ENCODE data around the gene ITGA3. TPM values are rescaled to one million over a fixed set of nuclear protein-coding genes. Genes with fewer than 3 reads are reported as not detected.

The ITGA3 gene
- total RNA-seq, 6 donors from 2014 or later = 193 to 469 (median 350) TPM

DNA sequence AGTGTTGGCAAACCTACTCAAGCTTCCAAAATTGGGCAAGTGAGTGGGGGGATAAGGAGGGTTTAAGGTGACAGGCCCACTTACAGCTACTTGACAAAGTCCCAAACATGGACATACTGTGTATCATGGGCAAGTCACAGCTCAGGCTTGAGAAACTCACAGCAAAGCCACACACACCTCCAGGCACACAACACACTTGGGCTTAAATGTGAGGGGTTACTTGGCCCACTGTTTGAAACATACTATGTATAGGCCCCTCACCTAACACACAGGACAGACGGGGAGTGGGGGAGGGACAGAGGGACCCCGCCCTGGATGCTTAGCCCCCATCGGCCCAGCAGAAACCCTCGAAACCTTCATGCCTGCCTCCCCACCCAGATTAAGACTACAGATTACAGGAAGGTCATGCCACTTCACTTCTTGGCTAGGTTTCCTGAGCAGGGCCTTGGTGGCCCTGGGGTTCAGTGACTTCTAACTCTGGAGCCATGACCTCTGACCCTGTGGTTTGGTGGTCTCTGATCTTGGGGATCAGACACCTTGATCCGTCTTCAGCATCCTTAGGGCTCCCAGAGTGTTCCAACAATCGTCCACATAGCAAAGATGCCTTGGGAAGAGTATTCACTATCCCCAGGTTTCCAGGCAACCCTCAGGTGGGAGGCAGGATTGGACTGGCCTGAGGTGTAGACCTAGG, 76.3 kb downstream of the ITGA3 start:
- Histone ChIP-seq H3K9me3 (no peaks in the 10 kb centered on the region), H3K36me3 (peaks cover 2 to 33% (median 30%) of the 10 kb centered on the region in 4 donors), H3K27me3 (peaks cover 0 to 17% (median 11%) of the 10 kb centered on the region in 4 donors), H3K4me3 (no peak overlapping the region), H3K27ac (peak overlapping the region in 1 of 4 donors; percentile 40), H3K4me1 (peaks cover 26 to 55% (median 44%) of the 10 kb centered on the region in 4 donors)
- no peak for DNase-seq
- TF ChIP-seq POLR2A (IDR thresholded peaks at IDR 0.05) (no peak), EP300 (IDR thresholded peaks at IDR 0.05) (no peak), POLR2AphosphoS5 (IDR thresholded peaks at IDR 0.05) (no peak)
- TF ChIP-seq, protein P1, sequence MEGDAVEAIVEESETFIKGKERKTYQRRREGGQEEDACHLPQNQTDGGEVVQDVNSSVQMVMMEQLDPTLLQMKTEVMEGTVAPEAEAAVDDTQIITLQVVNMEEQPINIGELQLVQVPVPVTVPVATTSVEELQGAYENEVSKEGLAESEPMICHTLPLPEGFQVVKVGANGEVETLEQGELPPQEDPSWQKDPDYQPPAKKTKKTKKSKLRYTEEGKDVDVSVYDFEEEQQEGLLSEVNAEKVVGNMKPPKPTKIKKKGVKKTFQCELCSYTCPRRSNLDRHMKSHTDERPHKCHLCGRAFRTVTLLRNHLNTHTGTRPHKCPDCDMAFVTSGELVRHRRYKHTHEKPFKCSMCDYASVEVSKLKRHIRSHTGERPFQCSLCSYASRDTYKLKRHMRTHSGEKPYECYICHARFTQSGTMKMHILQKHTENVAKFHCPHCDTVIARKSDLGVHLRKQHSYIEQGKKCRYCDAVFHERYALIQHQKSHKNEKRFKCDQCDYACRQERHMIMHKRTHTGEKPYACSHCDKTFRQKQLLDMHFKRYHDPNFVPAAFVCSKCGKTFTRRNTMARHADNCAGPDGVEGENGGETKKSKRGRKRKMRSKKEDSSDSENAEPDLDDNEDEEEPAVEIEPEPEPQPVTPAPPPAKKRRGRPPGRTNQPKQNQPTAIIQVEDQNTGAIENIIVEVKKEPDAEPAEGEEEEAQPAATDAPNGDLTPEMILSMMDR (IDR thresholded peaks at IDR 0.05) = no peak
- ATAC-seq (ENCODE audit: low FRiP score in 2 of 2) = no peak
- WGBS, 2 donors = 80 to 83% methylated on average over 2 to 6 of the region's 6 CpGs

DNA sequence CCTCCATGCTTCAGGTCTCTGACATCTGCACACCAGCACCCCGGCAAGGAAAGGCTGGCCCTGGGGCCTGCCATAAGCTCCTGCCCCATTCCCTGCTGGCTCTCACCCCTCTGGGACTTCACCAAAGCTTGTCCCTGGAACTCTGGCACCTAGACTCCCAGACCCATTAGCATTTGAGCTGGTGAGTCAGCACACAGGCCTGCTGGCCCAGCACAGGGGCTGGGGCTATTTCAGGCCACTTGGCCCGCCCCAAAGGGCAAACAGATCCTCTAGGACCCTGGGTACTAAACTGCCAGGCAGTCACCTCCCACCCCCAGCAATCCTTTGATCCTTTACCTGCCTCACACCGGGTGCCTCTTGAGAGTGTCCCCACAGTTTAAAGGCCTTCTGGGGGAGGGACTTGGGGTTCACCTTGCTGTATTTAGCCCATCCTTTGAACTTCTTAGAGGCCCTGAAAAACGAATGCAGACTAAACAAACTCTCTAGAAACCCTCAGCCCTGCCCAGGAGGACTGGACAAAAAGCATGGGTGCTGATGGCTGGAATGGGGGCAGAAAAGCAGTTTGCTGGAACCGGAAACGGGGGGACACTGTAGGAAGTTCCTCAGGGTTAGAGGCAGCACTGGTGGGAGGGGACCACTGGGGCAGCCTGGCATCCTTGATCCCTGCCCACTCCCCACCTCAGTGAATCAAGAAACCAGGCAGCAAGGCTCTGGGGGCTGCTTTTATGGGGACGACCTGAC, 77.3 kb downstream of the ITGA3 start:
- peaks cover 0 to 17% (median 11%) of the 10 kb centered on the region in 4 donors for H3K27me3 ChIP-seq
- H3K9me3 ChIP-seq = no peaks in the 10 kb centered on the region
- peak overlapping the region in 1 of 4 donors; percentile 49 for H3K27ac ChIP-seq
- WGBS, 2 donors = 59 to 74% methylated on average over 5 to 7 of the region's 7 CpGs
- H3K36me3 ChIP-seq = peaks cover 2 to 43% (median 39%) of the 10 kb centered on the region in 4 donors
- H3K4me1 ChIP-seq = peaks cover 20 to 46% (median 35%) of the 10 kb centered on the region in 4 donors
- TF ChIP-seq, protein P1 (IDR thresholded peaks at IDR 0.05) = no peak
- no peak for TF ChIP-seq POLR2A (IDR thresholded peaks at IDR 0.05)
- TF ChIP-seq POLR2AphosphoS5 (IDR thresholded peaks at IDR 0.05) = no peak
- no peak for TF ChIP-seq EP300 (IDR thresholded peaks at IDR 0.05)
- H3K4me3 ChIP-seq = no peak overlapping the region
- ATAC-seq (ENCODE audit: low FRiP score in 2 of 2) (peak; percentile 1 to 28), DNase-seq (peak in 1 of 2 donors; percentile 46)

DNA sequence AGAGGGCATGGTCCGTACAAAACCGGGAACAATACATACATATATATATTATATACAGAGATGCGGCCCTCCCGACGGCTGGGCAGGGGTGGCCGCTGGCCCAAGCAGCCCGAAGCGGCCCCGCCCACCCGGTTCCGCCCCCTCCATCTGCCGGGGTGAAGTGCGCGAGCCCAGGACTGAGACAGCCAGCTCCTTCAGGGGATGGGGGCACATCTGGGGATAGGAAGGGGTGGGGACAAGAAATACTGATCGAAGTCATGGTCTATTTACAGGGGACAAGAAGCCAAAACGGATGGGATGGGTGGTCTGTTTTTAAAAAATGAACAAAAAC, 77.8 kb downstream of the ITGA3 start:
- 46 to 55% methylated on average over 12 to 16 of the region's 16 CpGs for WGBS, 2 donors
- H3K9me3 ChIP-seq = no peaks in the 10 kb centered on the region
- H3K4me3 ChIP-seq = no peak overlapping the region
- H3K27me3 ChIP-seq = peaks cover 0 to 17% (median 10%) of the 10 kb centered on the region in 4 donors
- ATAC-seq (ENCODE audit: low FRiP score in 2 of 2) (no peak), DNase-seq (no peak)
- peaks cover 15 to 41% (median 31%) of the 10 kb centered on the region in 4 donors for H3K4me1 ChIP-seq
- peak overlapping the region in 1 of 4 donors; percentile 49 for H3K27ac ChIP-seq
- peaks cover 3 to 48% (median 45%) of the 10 kb centered on the region in 4 donors for H3K36me3 ChIP-seq
- no peak for TF ChIP-seq POLR2A (IDR thresholded peaks at IDR 0.05)
- TF ChIP-seq, protein P1 (IDR thresholded peaks at IDR 0.05) = no peak
- TF ChIP-seq POLR2AphosphoS5 (IDR thresholded peaks at IDR 0.05) = no peak
- no peak for TF ChIP-seq EP300 (IDR thresholded peaks at IDR 0.05)

DNA sequence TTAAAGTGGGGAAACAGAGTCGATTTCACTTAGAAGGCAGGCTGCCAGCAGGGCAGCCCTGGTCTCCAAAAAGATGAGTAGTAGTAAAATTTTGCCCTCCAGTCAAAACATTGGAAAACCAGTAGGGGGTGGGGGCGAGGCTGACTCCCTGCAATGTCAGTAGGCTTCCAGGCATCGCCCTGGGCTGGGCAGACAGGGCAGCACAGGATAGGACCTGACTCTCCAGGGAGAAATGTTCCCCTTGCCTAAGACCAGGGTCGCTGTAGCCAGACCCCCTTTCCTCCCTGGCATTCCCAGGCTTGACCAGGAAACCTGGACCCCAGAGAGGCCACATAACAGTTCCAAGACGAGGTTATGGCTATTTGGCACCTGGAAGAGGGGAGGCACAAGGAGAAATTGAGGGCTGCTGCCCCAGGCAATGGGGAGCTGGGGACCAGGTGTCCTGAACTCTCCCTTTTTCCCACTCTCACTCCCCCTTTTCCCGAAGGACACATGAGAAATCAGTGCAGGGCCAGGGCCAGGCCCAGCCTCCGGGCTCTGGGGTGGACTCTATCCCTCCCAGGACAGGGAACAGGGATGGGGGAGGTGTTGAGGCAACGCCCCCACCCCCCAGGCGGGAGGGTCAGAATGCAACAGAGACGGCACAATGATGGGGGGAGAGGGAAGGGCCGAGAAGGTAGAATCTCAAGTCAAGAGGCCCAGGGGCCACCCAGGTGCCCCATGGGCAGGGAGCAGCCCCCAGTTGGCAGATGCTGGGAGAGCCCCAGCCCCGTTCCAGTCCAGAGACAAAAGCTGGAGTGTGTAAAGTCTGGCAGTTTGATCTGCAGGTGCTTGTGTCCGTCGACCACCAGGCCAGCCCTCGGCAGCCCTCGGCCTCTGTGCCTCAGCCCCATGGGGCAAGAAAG, 78.5 kb downstream of the ITGA3 start:
- Histone ChIP-seq H3K27ac (peak overlapping the region in 1 of 4 donors; percentile 49), H3K27me3 (peaks cover 0 to 13% (median 5%) of the 10 kb centered on the region in 4 donors), H3K9me3 (no peaks in the 10 kb centered on the region), H3K36me3 (peaks cover 8 to 55% (median 52%) of the 10 kb centered on the region in 4 donors), H3K4me3 (no peak overlapping the region), H3K4me1 (peaks cover 9 to 37% (median 26%) of the 10 kb centered on the region in 4 donors)
- DNase-seq (no peak), ATAC-seq (ENCODE audit: low FRiP score in 2 of 2) (no peak)
- WGBS, 2 donors = 80 to 89% methylated on average over 11 to 15 of the region's 16 CpGs
- no peak for TF ChIP-seq POLR2AphosphoS5 (IDR thresholded peaks at IDR 0.05)
- TF ChIP-seq, protein P1 (IDR thresholded peaks at IDR 0.05) = no peak
- no peak for TF ChIP-seq POLR2A (IDR thresholded peaks at IDR 0.05)
- TF ChIP-seq EP300 (IDR thresholded peaks at IDR 0.05) = no peak

Measured in upper lobe of left lung (tissue), 6 donors.